Calu3 (cell line): ENCODE data around the gene VEGFB. TPM values are rescaled to one million over a fixed set of nuclear protein-coding genes. Genes with fewer than 3 reads are reported as not detected.

ENCODE experiments used
- BruUV-seq: library from RNA; stranded (reverse); fragments of 400-500 nt; replicated peaks from 2 replicates; lab custom pipeline; 2021; lab: Mats Ljungman, UMichigan
- CTCF ChIA-PET: fragments of 300-600 bp; sonication (Branson Sonifier 250); formaldehyde crosslinking; loops from one replicate; lab custom pipeline; 2022; ENCODE audit warnings: antibody characterized with exemption; lab: Charles Lee
- DNase-seq: peaks from one replicate; pipeline ENCODE4 v3.0.0; 2022
- H3K27ac Mint-ChIP-seq: one replicate; pipeline ENCODE4 v1.8.0; 2022; ENCODE audit warnings: mixed read lengths; ENCODE audit not compliant: unreplicated experiment
- H3K27me3 Mint-ChIP-seq: one replicate; pipeline ENCODE4 v1.8.0; 2022; ENCODE audit warnings: mixed read lengths; ENCODE audit not compliant: unreplicated experiment
- H3K36me3 Mint-ChIP-seq: one replicate; pipeline ENCODE4 v1.8.0; 2022; ENCODE audit warnings: mild to moderate bottlenecking, moderate library complexity, mixed read lengths; ENCODE audit not compliant: insufficient read depth, unreplicated experiment
- H3K4me1 Mint-ChIP-seq: one replicate; pipeline ENCODE4 v1.8.0; 2022; ENCODE audit warnings: mild to moderate bottlenecking, low read depth, mixed read lengths; ENCODE audit not compliant: unreplicated experiment
- H3K4me3 Mint-ChIP-seq: one replicate; pipeline ENCODE4 v1.8.0; 2022; ENCODE audit warnings: mild to moderate bottlenecking, low read depth, moderate library complexity, mixed read lengths; ENCODE audit not compliant: unreplicated experiment
- H3K9me3 Mint-ChIP-seq: one replicate; pipeline ENCODE4 v1.8.0; 2022; ENCODE audit warnings: low read depth, mixed read lengths; ENCODE audit not compliant: unreplicated experiment
- intact Hi-C: fragments of 100-400 bp; cut with micrococcal nuclease; formaldehyde crosslinking; loops from one replicate; pipeline ENCODE4 v1.10.0; 2022; ENCODE audit not compliant: unreplicated experiment
- total RNA-seq: library from RNA; stranded (reverse); gene quantifications from 2 replicates; pipeline ENCODE4 v1.2.3, GENCODE V29; 2022
- TF ChIP-seq, protein P1 (sequence below): fragments of 200-600 bp; IDR thresholded peaks from one replicate; pipeline ENCODE4 v1.8.0; 2022; ENCODE audit warnings: antibody characterized with exemption; ENCODE audit not compliant: unreplicated experiment

Gene VEGFB
- total RNA-seq, 1 experiment from 2014 or later: 91.5 TPM

DNA sequence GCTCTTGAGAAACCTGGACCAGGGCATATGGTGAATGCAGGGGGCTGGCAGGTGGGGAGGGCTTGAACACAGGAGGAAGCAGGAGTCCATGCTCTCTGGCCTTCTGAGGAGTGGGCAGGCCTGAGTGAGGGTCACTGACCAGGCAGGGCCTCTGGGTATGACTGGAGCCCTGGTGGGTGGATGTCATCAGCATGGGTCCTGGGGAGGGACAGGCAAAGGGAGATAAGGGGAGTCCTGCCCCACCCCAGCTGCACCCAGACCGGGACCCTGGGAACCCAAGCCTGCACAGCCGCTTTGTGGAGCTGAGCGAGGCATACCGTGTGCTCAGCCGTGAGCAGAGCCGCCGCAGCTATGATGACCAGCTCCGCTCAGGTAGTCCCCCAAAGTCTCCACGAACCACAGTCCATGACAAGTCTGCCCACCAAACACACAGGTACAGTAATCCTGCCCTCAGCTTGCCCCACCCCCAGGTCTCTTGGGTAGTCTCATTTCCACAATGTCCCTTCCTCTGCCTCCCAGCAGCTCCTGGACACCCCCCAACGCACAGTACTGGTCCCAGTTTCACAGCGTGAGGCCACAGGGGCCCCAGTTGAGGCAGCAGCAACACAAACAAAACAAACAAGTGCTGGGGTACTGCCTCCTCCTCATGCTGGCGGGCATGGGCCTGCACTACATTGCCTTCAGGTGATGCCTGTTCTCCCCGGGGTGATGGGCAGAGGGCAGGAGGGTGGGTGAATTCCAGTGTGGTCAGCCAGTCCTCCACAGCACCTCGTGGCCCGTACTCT, 2.0 kb upstream of the VEGFB start:
- CTCF ChIA-PET: no interaction called here
- intact Hi-C loops: no loop called here

DNA sequence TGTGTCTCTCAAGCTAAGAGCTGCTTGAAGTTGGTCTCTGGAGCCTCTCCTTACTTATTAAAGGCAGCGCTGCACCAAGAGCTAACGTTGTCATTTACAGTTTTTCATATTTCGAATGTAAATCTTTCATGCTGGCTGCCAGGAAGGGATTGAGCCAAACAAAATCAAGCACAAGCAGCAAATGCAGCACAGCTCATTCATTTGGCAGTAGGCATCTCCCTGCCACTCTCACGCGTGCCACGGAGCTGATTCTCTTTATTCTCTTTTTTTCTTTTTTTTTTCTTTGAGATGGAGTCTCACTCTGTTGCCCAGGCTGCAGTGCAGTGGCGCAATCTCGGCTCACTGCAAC, 1.4 kb upstream of the VEGFB start:
- peaks cover 15% of the 10 kb centered on the region for H3K4me1 Mint-ChIP-seq
- intact Hi-C loops: no loop called here
- H3K36me3 Mint-ChIP-seq: peaks cover 81% of the 10 kb centered on the region
- TF ChIP-seq, protein P1, sequence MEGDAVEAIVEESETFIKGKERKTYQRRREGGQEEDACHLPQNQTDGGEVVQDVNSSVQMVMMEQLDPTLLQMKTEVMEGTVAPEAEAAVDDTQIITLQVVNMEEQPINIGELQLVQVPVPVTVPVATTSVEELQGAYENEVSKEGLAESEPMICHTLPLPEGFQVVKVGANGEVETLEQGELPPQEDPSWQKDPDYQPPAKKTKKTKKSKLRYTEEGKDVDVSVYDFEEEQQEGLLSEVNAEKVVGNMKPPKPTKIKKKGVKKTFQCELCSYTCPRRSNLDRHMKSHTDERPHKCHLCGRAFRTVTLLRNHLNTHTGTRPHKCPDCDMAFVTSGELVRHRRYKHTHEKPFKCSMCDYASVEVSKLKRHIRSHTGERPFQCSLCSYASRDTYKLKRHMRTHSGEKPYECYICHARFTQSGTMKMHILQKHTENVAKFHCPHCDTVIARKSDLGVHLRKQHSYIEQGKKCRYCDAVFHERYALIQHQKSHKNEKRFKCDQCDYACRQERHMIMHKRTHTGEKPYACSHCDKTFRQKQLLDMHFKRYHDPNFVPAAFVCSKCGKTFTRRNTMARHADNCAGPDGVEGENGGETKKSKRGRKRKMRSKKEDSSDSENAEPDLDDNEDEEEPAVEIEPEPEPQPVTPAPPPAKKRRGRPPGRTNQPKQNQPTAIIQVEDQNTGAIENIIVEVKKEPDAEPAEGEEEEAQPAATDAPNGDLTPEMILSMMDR: no peak
- no TSS peak for BruUV-seq
- no peaks in the 10 kb centered on the region for H3K9me3 Mint-ChIP-seq
- peak overlapping the region; percentile 69 for H3K27ac Mint-ChIP-seq
- H3K4me3 Mint-ChIP-seq: peak overlapping the region; percentile 82
- DNase-seq: no peak
- no peaks in the 10 kb centered on the region for H3K27me3 Mint-ChIP-seq
- CTCF ChIA-PET: no interaction called here

More for the DNA sequence above, 2.0 kb upstream of the VEGFB start:
- no TSS peak for BruUV-seq
- no peak for DNase-seq
- TF ChIP-seq, protein P1: no peak
- no peak overlapping the region for H3K27ac Mint-ChIP-seq
- H3K9me3 Mint-ChIP-seq: no peaks in the 10 kb centered on the region
- no peaks in the 10 kb centered on the region for H3K27me3 Mint-ChIP-seq
- H3K4me1 Mint-ChIP-seq: peaks cover 15% of the 10 kb centered on the region
- peaks cover 81% of the 10 kb centered on the region for H3K36me3 Mint-ChIP-seq
- H3K4me3 Mint-ChIP-seq: peak overlapping the region; percentile 92

DNA sequence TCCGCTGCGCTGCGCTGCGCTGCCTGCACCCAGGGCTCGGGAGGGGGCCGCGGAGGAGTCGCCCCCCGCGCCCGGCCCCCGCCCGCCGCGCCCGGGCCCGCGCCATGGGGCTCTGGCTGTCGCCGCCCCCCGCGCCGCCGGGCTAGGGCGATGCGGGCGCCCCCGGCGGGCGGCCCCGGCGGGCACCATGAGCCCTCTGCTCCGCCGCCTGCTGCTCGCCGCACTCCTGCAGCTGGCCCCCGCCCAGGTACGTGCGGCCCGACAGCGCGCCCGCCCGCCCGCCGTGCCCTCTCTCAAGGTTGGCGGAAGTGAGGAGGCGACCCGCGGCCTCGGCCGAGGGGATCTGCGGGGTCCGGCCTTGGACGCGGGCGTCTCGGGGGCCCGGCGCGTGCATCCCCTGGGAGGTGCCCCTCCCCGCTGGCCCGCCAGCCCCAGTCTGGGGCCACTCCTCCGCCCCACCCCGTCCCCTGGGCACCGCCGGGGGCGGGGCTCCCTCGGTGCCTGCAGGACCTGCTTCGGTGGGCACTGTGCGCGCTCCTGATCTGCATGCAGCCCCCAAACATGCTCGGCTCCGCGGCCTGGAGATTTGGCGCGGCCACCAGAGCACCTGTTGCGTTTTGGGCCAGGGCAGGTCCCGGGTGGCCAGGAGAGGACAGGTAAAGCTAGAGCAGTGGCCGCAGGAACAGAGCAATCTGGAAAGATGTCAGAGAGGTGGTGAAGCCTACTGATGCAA, 429 bp downstream of the VEGFB start:
- Mint-ChIP-seq H3K4me3 (peak overlapping the region; percentile 82), H3K36me3 (peaks cover 86% of the 10 kb centered on the region), H3K4me1 (peaks cover 18% of the 10 kb centered on the region), H3K27ac (no peak overlapping the region), H3K27me3 (no peaks in the 10 kb centered on the region), H3K9me3 (no peaks in the 10 kb centered on the region)
- peak; percentile 67 for DNase-seq
- TF ChIP-seq, protein P1: no peak
- CTCF ChIA-PET: no interaction called here
- BruUV-seq: no TSS peak
- intact Hi-C loops: no loop called here

DNA sequence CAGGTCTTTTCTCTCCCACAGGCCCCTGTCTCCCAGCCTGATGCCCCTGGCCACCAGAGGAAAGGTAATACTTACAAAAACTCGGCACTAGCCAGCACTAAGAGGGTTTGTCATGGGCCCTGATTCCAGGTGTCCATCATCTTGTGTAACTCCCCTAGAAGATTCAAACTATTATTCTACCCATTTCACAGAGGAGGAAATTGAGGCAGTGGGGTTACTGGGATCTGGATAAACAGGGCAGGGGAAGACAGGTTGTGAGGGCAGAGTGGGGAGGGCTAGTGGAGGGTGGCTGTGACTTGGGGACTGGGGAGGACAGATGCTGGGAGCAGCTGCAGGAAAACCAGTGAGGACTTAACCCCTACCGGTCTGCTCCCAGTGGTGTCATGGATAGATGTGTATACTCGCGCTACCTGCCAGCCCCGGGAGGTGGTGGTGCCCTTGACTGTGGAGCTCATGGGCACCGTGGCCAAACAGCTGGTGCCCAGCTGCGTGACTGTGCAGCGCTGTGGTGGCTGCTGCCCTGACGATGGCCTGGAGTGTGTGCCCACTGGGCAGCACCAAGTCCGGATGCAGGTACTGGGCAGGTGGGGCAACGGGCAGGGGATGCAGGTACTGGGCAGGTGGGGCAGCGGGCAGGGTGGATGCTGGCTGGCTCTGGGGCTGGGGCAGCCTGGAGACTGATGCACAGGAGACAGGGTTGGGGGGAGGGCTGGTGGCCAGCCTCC, 1.2 kb downstream of the VEGFB start:
- H3K27ac Mint-ChIP-seq: no peak overlapping the region
- CTCF ChIA-PET: no interaction called here

More for the DNA sequence above, 1.2 kb downstream of the VEGFB start:
- BruUV-seq: no TSS peak
- Mint-ChIP-seq H3K36me3 (peaks cover 86% of the 10 kb centered on the region), H3K4me1 (peaks cover 25% of the 10 kb centered on the region), H3K4me3 (peak overlapping the region; percentile 82), H3K27me3 (no peaks in the 10 kb centered on the region), H3K9me3 (no peaks in the 10 kb centered on the region)
- intact Hi-C loops: loop anchor here (2.0 kb wide), 1 partner anchor 51 kb away; no protein-coding TSS in a partner anchor
- TF ChIP-seq, protein P1: no peak
- DNase-seq: no peak
